Activated naive CD4-positive, alpha-beta T cell treated with anti-CD3 and anti-CD28 coated beads, Interleukin-2, amount 50 U/mL, for 16 hours (primary cell): Measurements from ENCODE around the gene KIRREL3.

Source experiments
- DNase-seq: peaks from one replicate; pipeline ENCODE4 v3.0.0-alpha.2; 2020

Gene KIRREL3

DNA sequence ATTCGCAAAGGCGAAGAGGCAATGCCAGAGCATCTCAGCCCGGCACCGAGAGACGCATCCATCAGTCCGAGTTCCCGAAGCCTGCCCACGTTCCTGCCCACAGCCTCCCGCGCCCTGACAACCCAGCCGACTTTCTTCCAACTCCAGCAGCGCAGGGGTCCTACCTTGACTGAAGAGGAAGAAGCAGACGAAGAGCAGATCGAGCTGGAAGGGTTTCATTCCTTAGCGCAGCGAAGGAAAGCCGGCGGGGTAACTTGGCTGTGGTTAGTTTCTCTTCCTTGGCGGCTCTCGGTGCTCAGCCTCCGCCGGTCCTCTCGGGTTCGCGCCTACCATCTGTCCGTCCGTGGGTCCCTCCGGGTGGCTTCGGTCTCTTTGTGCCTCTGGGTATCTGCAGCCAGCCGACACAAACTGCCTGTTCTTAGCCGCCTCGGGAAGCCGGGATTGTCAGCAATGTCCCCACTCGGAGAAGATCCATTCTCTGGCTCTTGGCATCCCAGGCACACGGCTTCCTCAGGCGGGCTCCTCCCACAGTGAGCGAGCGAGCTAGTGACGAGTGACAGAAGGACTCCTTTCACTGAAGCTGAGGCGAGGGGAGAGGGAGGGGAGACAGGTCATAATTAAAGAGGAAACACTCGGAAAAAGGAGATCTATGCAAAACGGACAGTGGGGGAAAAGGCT is at the start of gene KIRREL3:
Gene KIRREL3, minus strand, starts transcription at position 480 of the 678 bp plus-strand sequence.
- no peak for DNase-seq

DNA sequence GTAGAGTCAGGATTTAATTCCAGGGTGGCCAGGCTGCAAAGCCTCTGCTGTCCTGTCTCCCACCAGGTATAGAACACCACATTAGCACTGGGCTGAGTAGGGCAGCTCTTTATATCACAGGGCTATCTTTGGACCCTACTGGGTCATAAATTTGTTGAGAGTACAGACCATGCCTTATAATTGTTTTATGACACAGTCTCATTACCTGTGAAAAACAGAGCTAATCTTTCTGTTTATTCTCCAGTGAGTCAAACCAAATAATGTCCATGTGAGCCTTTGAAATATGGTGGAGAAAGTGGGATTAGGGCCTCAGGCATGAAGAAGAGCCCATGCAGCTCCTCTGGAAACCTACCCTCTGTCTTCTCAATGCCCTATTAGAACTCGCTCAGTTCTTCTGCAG is 49.6 kb upstream of the KIRREL3 start:
- no peak for DNase-seq

DNA sequence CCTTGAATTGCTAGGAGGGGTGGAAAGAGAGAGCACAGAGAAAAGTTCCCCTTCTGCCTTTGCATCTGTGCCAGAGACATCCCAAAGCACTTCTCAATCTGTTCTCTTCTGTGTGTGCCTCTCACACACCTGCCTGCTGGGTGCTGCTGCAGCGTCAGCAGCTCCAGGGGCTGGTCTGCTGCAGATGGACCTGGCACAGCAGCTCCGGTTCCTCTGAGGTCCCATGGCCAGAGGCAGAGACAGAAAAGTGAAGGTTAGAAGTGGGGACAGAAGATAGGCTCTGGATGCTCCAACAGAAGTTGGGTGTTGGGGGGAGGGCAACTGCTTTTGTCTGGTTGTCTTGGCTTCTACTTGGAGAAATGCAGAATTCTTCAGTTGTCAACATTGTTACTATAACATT is 48.9 kb upstream of the KIRREL3 start:
- no peak for DNase-seq

DNA sequence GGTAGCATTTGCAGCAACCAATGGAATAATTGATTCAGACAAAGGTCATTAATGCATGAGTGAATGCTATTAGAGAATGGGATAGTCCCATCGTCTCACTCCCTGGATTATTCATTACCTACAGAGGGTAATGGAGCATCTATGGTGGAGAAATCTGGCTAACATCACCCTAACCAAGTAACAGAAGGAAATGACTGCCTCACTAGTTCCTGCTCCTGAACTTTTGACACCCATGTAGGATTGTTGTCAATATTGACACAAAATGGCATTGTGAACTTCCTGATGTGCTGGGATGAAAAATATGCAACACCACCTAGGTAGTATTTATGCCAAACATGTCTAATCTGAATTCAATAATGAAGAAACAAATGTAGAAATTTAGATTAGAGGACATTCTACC is 44.0 kb upstream of the KIRREL3 start:
- no peak for DNase-seq

DNA sequence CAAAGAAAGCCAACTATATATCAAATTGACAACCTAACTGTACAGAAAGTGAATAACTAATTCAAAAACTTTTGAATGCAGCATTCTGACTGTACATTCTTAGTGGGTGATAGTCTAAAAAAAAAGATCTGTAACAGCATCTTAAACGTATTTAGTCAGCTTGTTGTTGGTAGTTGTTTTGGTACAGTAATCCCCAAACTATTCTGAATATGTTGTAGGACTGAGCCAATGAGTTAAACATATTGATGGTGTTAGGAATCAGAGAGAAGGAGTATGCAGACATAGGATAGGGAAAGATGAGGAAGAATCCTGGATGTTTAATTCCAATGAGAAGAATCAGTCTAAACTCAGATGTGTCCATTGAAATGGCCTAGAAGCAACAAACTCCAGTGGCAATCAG is 41.9 kb upstream of the KIRREL3 start:
- DNase-seq = no peak

DNA sequence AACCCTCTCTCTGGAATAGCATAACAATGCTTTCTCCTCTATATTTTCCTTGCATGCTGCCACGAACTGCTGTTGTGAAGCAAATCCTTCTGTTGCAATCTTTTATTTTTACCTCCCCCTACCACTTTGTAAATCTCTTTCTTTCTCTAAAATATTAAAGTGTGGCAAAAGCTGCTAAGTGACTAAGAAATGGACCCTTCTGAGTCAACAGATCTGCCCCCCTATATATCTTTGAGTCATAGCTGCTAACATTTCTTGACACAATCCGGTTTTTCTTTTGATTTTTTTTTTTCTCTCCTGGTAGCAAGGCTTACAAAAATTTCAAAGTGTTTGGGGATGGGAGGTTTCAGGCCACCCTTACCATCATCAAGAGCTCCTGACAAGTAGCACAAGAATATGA is 39.0 kb upstream of the KIRREL3 start:
- no peak for DNase-seq

DNA sequence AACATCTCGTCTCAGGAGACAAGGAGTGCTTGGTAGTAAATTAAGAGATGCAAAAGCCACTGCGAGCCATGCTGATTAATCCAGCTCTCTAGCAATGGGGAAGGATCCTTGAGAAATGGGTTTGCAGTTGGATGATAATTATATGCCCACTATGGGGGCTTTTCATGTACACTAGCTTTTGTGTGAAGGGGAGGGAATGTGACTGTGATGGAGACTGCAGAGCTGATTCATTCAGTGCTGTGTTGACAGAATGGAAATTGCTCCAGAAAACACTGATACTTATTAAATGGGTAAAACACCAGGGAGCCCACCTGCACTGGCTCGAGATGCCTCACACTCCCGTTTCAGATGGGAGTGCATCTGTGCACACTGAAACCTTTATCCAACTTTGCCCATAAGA is 37.0 kb upstream of the KIRREL3 start:
- DNase-seq = no peak

DNA sequence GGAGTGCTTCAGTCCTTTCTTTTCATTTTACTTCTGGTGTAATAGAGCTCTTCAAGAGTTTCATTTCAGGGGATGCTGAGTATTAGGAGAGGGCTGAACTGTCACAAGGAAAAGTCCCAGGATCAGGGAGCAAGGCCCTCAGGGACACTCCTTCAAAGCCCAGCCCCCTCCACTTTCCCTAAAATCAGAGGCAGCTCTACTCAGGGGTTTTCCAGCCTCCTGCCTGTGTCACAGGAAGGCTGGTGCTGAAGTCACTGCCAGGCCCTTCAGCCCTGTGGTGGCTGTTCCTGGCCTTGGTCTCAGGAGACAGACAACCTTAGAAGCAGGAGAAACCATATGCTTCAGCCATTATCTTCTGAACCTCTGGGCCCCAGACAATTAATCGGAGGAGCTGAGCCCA is 36.4 kb upstream of the KIRREL3 start:
- no peak for DNase-seq

DNA sequence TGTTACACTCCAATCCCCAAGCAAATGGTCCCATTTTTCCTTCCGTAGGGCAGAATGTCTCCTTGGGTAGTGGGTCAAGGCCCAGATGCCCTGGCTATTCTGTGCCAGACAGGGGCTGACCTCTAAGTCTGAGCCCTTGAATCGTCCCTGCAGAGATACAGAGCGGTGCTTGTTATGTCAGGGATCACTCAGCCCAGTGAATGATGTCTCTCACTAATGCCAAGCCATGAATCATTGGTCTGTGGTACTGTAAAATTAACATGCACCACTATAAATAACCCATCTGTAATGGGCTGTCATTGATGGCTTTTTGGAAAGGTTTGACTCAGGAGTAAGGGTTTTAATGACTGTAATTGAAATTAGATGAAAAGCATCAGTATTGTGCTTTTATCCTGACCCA is 35.3 kb upstream of the KIRREL3 start:
- no peak for DNase-seq

DNA sequence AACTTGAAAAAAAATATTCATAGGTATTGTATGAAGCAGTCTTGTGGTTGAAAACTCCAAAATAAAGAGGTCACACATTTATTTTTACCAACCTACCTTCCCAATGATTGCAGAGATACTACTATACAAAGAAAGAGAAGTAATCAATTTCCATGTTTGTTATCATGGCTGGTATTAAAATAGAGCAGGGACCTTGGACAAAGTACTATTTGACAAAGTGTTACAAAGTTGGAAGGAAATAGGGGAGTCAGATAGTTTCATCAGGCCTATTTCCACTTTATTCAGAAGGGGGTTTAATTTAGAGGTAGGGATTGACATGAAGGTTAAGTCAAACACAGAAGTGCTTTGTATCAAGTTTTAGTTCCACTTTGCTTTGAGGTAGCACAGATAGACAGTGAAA is 34.4 kb upstream of the KIRREL3 start:
- DNase-seq = no peak

DNA sequence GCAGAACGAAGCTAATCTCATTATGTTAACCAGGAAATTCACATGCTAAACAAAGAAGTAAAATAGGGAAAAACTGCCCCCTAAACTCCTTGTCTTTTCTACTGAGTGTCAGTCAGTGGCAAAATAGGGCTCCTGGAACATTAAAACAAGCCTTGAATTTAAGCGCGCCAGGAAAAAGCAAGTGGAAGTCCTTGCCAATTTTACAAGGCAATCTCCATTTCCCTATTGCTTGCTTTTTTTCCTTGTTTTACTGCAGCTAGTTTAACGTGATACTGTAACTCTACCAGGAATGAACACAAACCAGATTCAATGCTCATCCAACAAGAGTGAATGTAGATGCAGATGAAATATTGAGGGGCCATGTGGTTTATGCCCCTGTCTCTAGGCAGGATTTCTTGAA is 28.1 kb upstream of the KIRREL3 start:
- no peak for DNase-seq

DNA sequence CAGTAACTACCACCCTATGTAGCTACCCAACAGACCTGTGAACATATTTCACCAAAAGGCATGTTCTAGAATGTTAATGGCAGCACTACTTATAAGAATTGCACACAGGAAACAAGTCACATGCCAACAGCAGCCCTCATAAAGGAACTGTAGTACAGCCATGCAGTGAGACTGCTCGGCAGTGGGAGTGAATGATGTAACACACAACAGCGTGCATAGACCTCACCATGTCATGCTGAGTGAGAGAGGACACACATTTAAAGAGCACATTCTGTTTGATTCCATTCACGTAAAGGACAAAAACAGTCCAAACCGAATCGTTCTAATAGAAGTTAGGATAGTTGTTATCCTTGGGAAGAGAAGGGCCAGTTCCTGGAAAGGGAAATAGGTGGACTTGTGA is 27.2 kb upstream of the KIRREL3 start:
- DNase-seq = no peak

DNA sequence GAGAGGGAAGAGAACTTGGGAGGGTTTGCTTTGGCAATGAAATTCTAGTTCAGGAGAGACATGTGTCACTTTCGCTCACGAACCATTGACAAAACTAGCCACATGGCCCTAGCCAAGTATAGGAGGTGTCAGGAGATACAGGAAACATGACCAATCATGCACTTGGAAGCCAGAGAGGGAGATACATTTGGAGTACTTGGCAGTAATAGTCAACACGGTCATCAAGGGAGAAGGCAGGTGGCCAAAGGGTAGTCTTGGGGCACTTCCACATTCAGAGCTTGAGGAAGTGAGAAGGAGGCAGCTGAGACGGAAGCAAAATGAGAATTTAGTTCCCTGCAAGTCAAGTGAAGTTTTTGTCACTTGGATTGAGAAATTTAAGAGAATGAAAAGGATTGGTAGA is 26.4 kb upstream of the KIRREL3 start:
- no peak for DNase-seq

DNA sequence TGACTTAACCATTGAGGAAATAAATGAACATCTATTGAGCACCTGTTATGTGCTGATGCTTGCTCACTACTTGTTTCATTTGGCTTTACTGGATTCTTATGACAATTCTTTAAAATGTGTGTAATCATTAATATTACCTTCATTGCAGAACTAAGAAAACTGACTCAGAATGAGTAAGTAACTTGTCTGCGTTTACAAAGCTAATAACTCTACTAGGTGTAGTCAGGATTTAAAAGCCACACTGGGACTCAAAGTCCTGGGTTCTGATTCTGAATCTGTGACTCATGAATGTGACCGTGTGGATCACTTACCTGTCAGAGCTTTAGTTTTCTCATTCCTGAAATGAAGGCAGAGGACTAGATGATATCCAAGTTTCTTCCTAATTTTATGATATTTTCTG is 23.4 kb upstream of the KIRREL3 start:
- no peak for DNase-seq

DNA sequence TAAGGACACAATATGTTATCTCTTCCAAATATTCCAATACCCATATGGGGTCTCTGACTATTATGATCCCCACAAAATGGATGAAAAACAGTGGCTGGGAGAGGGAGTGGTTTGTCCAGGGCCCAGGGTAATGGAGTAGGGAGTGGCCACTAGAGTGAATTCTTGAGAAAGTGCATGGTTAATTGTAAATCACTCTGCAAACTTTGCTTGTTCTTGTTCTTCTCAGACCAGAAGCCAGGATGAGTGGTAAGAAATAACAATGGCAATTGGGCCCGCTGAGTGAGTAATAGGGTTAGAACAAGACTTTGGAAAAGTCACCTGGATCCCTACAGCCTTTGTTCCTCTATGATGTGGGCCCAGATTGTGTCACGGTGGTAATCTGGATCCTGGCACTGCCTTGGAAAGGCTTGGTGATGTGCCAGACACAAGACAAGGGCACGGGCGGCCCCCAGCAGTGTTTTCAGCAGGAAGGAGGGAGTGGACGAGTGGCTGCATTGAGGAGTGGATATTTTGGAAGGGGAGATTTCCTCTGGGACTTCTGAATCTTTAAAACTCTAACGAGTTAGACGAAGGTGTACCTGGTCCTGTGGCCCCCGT is 18.2 kb upstream of the KIRREL3 start:
- DNase-seq = no peak

DNA sequence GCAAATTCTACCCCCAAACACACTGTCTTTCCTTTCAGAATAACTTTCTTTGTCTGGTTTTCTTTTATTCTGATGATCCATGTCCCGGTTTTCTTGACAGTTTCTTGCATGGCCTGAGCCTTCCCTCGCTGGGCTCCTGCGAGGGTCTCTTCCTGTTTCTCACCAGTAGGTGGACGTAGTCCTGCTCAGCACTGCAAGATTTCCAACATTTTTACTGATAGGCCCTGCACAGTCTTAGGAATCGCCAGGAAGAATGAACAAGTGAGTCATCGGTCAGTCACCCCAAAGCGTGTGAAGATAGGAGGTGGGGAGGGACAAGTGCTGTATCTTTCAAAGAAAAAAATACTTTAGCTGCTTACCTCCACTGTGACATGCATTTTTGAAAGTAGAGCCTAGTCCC is 16.9 kb upstream of the KIRREL3 start:
- DNase-seq = no peak

DNA sequence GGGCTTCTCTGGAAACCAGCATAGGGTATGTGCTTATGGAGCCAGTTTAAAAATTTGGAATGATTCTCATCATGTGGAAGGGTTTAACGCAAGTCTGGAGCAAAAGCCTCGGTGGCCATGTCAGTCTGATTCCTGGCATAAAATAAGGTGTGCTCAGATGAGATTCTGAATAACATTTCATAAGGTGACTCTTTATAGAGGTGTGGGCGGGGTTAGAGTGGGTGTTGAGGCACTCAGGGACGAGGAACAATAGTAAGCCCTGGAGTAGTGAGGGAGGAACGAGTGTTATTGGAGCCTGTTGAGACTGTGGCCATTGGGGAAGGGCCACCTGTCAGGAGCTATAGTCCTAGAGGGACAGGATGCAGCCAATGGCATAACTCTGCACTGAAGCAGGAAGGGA is 13.0 kb upstream of the KIRREL3 start:
- DNase-seq = no peak

DNA sequence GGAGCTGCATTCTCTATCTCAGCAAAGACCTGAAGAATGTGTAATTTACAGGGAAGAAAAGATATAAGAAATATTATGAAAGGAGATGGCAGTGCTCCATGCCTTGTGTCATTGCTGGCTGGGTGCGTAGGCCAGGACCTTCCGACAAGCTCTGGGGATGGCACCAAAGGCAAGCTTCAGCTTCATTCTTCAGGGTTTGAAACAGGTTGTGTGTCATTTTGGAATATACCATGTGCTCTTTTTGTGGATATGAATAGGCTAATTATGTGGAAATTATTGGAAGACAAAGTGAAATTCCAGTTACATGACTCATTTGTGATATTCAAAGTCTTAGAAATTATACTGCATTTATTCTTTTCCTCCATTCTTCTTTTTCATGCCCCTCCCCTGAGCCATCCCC is 5.7 kb upstream of the KIRREL3 start:
- DNase-seq = no peak

DNA sequence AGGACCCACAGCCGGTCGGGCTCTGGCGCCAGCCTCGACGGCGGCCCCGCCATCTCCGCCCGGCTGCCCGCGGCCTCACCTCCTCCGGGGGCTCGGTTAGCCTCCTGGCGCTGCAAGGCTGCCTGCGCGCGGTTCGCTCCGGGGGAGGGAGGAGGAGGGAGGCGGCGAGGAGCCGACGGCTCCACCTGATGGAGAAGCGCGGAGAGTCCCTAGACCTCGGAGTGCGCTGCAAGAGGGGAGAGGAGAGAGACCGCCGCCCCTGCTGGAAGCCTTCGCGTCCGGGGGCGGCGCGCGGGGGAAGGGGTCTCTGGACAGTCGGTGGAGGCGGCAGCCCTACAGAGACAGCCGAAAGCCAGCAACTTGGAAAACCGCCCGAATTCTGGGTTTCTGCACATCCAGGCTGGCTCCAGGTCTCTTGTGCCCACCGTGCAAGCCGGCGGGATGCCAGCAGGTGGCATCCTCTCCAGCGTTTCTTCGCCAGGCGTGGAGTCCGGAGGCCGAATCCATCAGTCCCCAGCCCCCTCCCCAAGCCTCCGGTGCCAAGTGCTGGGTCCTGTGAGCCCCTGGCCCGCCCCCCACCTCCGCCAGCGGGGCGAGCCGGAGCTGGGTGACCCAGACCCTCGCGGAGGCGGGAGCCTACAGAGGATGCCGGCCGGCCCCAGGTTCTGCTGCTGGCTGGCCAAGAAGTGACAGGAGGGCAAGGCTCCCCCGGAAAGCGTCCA is 2.9 kb upstream of the KIRREL3 start:
- DNase-seq = no peak

DNA sequence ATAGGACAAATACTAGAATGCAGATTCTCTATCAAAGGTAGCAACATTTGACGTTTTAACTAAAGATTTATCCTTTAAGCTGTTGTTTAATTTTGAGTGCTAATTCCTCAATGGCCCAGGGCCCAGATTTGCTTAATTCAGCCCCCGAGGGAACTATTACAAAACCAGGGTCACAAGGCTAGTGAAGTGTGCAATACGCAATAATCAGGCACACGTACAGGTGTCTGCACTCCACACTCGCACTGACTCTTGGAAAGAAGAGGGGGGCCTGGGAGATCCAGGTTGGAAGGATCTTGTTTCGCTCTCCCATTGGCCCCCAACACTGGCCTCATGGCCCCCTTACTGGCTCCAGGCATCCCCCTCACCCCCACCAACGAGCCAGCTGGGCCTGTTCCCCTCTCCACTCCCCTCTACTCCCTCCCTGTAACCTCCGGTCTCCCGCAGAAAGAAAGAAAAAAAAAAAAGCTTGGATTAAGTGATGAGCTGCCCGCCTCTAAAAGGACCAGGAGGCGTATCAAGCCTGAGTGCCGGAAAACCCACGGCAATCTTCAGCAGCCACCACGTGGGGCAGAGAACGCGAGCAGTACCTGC is 2.2 kb upstream of the KIRREL3 start:
- DNase-seq = no peak

DNA sequence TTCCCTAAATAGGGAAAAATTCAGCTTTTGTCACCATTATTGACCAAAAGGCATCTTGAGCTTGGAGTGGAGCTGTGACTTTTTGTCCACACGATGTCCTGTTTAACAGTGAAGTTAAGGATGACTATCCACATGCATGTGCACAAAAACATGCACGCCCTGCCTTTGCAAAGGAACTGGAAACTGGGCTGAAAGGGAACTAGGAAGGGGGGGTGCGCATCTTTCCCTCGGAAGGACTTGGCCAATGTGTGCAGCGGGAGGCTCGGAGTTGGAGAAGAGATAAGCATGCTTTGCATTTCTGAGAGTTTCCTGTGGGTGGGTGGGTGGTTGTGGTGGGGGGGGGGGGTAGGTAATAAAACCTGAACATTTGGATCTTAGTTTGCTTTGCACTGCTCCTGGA is 411 bp upstream of the KIRREL3 start:
- no peak for DNase-seq

DNA sequence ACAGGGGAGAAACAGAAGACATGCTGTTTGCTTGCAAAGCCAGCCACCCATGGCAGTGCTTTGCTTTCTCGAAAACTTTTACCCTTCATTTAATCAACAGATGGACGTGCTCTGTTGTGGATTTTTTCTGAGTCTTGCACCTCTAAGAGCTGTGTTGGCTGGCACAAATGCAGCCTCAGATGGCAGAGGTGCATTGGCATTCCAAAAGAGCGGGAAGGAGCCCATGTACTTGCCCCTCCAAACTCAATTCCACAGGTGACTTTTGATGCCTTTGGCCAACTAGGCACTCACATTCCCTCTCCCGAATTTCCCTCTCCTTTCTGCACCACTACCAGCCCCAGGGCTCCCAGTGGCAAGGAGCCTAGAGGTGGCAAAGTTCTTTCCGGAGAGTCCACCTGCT is 1.2 kb downstream of the KIRREL3 start:
- DNase-seq = no peak

DNA sequence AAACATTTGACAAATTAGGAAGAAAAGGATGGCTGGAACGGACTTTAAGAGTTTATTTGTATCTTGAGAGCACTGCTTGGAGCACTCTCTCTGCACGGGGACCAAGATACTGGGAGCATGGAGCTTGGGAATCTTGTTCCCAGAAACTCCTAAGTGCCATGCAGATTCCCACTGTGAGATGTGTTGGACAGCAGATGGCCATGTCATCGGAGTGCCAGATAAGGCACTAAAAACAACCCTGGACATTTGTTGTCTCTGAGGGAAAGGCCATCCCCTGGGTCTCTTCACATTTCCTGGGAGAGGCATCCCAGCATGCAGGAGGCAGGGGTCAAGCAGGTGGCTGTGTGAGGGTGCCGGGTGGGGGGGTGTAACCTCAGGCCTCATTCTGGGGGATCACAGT is 2.9 kb downstream of the KIRREL3 start:
- DNase-seq = no peak

DNA sequence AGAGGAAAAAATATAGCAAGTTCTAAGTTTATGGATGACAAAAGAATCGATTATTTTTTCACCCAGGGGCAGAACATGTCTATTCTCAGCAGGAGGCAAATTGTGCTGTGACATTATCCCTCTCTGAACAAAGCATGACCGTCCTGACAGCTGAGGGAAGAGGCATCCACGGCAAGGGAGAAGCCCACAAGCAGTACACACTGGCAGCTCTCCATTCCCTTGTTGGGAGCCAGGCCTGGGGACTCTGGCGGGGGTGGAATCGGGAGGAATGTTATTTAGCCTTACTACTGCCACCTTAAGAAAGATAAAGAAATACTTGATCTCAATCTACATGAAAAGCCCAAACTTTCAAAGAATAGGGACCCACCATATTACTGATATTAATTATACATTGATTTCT is 3.4 kb downstream of the KIRREL3 start:
- no peak for DNase-seq
